Right lobe of liver (tissue), 6 donors: ENCODE measurements around the gene BLVRB. TPM values are rescaled to one million over a fixed set of nuclear protein-coding genes. Genes with fewer than 3 reads are reported as not detected.
A peak's percentile ranks its signal among the peaks of the same experiment; 100 is the strongest.

Experiments
- ATAC-seq, 4 donors: fragments of 200-7000 bp; cut with Tn5 transposase; one replicate each; pipeline ENCODE4 v1.9.1; 2020; ENCODE audit warnings: mild to moderate bottlenecking in 4 of 4, moderate library complexity in 4 of 4
- DNase-seq, 3 donors: peaks; one replicate each; pipeline ENCODE4 v3.0.0-alpha.2; 2020
- H3K27ac ChIP-seq, 3 donors: fragments of 200-600 bp; one replicate each; pipeline ENCODE4 v1.8.0; 2022
- H3K27me3 ChIP-seq, 2 donors: fragments of 200-600 bp; one replicate each; pipeline ENCODE4 v1.8.0; 2022
- H3K36me3 ChIP-seq, 4 donors: fragments of 200-600 bp; sonication (generic) in 1 of 4; one replicate each; pipeline versions ENCODE4 v1.5.1 to v1.8.0; 2017 to 2022; ENCODE audit warnings: control low read depth in 1 of 4
- H3K4me1 ChIP-seq, 4 donors: fragments of 200-600 bp; sonication (generic) in 1 of 4; one replicate each; pipeline versions ENCODE4 v1.5.1 to v1.8.0; 2017 to 2022; ENCODE audit warnings: control low read depth in 1 of 4
- H3K4me3 ChIP-seq, 3 donors: fragments of 200-600 bp; one replicate each; pipeline ENCODE4 v1.8.0; 2022
- H3K9me3 ChIP-seq, 4 donors: fragments of 200-600 bp; sonication (generic) in 1 of 4; one replicate each; pipeline versions ENCODE4 v1.5.1 to v1.8.0; 2017 to 2022; ENCODE audit warnings: control low read depth in 1 of 4
- POLR2A ChIP-seq: fragments of 450-650 bp; IDR thresholded peaks from one replicate; pipeline ENCODE4 v1.6.1; 2017; ENCODE audit warnings: antibody characterized with exemption, mild to moderate bottlenecking
- WGBS: methylation state at CpG from one replicate; pipeline ENCODE4 v1.1.6; 2018; ENCODE audit warnings: low coverage, low lambda C conversion rate; ENCODE audit not compliant: insufficient coverage; ENCODE audit errors: missing lambda C conversion rate; 5-methylcytosine and 5-hydroxymethylcytosine counted together
- intact Hi-C, 2 donors: fragments of 100-400 bp; cut with DNase I; formaldehyde crosslinking; loops; one replicate each; pipeline versions ENCODE4 v1.11.2 to v1.14.1; 2022
- long read RNA-seq: library from polyadenylated mRNA; unstranded; transcript quantifications from one replicate; pipeline ENCODE4 v2.0.0, GENCODE V29; 2019
- total RNA-seq, 6 experiments: library from RNA; depleted of rRNA in 2 of 6; stranded (reverse); fragments of >200 nt in 2 of 6; fragmentation: NEBNext Ultra II Directional in 3 of 6; extraction: Animal tissue kit (Norgen Biotek cat#: 25700) in 3 of 6; gene quantifications; one replicate each; pipeline versions ENCODE4 v1.1.0 to v1.2.4, GENCODE V29; 2016 to 2023
- TF ChIP-seq, protein P1 (sequence below), 4 donors: fragments of 200-600 bp in 3 of 4; fragments of 450-650 bp in 1 of 4; IDR thresholded peaks; one replicate each; pipeline versions ENCODE4 v1.5.1 to v1.8.0; 2016 to 2022; ENCODE audit warnings: antibody characterized with exemption in 4 of 4, mild to moderate bottlenecking in 2 of 4
- donor health status: DM: no; HTN: yes; CAD: no.
- donor health status: DM: no; HTN: no; CAD: no.
- donor health status: DM: no; HTN: no; CAD: no.
- donor health status: DM: no; HTN: yes; CAD: no.
- donor health status: DM: no; HTN: yes; CAD: no.

BLVRB gene
- total RNA-seq = 100 to 1,000 TPM; 127 to 326 (median 146) TPM
- long read RNA-seq, transcript BLVRB-201 (5 exons, 873 nt) = major isoform, 161 of 170 reads
- long read RNA-seq, partial matches to known transcripts = 1 of 170 reads
- long read RNA-seq, other reads (novel, unspliced or antisense) = 6 of 170 reads

DNA sequence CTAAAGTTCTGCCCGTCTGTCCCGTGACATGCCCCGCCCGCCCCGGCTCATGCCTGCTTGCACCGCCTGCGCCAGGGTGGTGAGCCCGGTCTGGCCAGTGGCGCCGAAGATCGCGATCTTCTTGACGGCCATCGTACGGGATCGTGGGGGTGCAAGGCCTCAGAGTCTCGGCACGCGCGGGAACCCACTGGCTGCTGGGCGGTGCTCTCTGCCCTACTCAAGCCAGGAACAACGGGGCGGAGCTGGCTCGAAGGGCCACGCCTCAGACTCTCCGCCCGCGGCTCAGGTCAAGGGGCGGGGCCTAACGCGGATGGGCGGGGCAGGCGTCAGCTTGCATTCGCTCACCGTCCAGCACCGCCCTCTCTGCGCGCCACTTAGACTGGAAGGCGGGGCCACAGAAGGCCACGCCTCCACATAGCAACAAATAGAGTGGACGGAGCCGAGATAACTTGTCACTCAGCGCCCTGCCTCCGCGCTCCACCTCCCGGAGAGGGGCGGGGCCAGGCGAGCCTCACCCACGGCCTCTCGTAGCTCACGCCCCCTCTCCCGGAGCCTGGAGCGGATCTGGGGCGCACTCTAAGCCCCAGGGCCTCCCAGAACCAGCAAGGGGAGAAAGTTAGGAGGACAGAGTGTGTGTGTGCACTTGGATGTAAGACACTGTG is at the start of gene BLVRB:
Gene BLVRB (minus strand): TSS at position 189 of the 662 bp plus-strand sequence. CDS start 57 bp downstream, at position 132.
- Histone ChIP-seq H3K36me3 (no peaks in the 10 kb centered on the region), H3K4me3 (peak within 1 kb of the TSS; percentile 78 to 95 (median 93)), H3K9me3 (no peaks in the 10 kb centered on the region), H3K27me3 (no peaks in the 10 kb centered on the region), H3K27ac (peak within 1 kb of the TSS; percentile 92 to 93 (median 93)), H3K4me1 (peaks cover 0 to 44% (median 19%) of the 10 kb centered on the region in 4 donors)
- intact Hi-C loops = no loop called here
- WGBS = 0% methylated on average over 11 of the region's 54 CpGs
- TF ChIP-seq, protein P1, sequence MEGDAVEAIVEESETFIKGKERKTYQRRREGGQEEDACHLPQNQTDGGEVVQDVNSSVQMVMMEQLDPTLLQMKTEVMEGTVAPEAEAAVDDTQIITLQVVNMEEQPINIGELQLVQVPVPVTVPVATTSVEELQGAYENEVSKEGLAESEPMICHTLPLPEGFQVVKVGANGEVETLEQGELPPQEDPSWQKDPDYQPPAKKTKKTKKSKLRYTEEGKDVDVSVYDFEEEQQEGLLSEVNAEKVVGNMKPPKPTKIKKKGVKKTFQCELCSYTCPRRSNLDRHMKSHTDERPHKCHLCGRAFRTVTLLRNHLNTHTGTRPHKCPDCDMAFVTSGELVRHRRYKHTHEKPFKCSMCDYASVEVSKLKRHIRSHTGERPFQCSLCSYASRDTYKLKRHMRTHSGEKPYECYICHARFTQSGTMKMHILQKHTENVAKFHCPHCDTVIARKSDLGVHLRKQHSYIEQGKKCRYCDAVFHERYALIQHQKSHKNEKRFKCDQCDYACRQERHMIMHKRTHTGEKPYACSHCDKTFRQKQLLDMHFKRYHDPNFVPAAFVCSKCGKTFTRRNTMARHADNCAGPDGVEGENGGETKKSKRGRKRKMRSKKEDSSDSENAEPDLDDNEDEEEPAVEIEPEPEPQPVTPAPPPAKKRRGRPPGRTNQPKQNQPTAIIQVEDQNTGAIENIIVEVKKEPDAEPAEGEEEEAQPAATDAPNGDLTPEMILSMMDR (IDR thresholded peaks at IDR 0.05) = no peak
- peak; percentile 94 for TF ChIP-seq POLR2A
- ATAC-seq = peak; percentile 87 to 96 (median 90)
- DNase-seq = peak; percentile 100

DNA sequence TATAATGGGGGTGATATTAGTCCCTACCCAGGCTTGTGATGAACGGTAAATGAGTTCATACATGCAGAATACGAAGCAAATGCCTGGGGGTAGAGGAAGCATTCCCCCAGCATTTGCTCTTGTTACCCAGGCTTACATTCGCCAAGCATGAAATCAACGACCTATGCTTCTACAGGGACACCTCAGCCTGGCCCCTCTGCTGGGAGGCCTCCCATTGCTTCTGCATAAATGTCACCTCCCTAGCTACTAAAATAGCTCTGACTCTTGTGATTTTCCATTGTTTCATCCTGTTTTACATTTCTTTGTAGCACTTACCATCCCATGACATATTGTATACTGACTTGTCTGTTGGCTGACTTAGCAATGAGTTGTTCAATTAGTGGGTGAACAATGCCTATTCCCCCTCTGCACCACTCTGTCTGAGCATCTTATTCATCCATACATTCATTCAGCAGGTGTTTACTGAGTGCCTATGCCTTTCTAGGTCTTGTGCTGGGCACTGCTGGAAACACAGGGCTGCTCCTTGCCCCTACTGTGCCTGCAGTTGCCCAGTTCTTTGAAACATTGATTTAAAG is 48.3 kb upstream of the BLVRB start:
- no peak for TF ChIP-seq POLR2A
- TF ChIP-seq, protein P1 (IDR thresholded peaks at IDR 0.05) = no peak
- H3K4me3 ChIP-seq = no peak overlapping the region
- H3K36me3 ChIP-seq = no peaks in the 10 kb centered on the region
- peaks cover 0 to 5% of the 10 kb centered on the region in 2 donors for H3K27me3 ChIP-seq
- ATAC-seq = no peak
- H3K4me1 ChIP-seq = peaks cover 0 to 6% (median 0%) of the 10 kb centered on the region in 4 donors
- intact Hi-C loops = no loop called here
- no peak for DNase-seq
- H3K27ac ChIP-seq = no peak overlapping the region
- 57% methylated on average over 3 of the region's 4 CpGs for WGBS
- H3K9me3 ChIP-seq = no peaks in the 10 kb centered on the region

DNA sequence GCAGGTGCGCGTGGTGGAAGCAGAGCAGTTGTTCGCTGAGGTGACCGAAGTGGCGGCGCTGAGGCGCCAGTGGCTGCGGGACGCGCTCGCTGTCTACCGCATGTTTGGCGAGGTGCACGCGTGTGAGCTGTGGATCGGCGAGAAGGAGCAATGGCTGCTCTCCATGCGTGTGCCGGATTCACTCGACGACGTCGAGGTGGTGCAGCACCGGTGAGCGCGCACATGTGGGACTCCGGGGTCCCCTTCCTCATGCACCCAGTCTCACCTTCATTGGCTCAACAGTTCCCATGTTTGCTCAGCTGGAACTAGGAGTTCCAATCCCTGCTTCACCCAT is 47.8 kb upstream of the BLVRB start:
- H3K4me1 ChIP-seq = peaks cover 0 to 6% (median 0%) of the 10 kb centered on the region in 4 donors
- H3K27ac ChIP-seq = no peak overlapping the region
- peaks cover 0 to 5% of the 10 kb centered on the region in 2 donors for H3K27me3 ChIP-seq
- no peak overlapping the region for H3K4me3 ChIP-seq
- 0% methylated on average over 2 of the region's 27 CpGs for WGBS
- intact Hi-C loops = no loop called here
- no peaks in the 10 kb centered on the region for H3K36me3 ChIP-seq
- DNase-seq (no peak), ATAC-seq (no peak)
- TF ChIP-seq POLR2A = no peak
- TF ChIP-seq, protein P1 (IDR thresholded peaks at IDR 0.05) = no peak
- H3K9me3 ChIP-seq = no peaks in the 10 kb centered on the region

DNA sequence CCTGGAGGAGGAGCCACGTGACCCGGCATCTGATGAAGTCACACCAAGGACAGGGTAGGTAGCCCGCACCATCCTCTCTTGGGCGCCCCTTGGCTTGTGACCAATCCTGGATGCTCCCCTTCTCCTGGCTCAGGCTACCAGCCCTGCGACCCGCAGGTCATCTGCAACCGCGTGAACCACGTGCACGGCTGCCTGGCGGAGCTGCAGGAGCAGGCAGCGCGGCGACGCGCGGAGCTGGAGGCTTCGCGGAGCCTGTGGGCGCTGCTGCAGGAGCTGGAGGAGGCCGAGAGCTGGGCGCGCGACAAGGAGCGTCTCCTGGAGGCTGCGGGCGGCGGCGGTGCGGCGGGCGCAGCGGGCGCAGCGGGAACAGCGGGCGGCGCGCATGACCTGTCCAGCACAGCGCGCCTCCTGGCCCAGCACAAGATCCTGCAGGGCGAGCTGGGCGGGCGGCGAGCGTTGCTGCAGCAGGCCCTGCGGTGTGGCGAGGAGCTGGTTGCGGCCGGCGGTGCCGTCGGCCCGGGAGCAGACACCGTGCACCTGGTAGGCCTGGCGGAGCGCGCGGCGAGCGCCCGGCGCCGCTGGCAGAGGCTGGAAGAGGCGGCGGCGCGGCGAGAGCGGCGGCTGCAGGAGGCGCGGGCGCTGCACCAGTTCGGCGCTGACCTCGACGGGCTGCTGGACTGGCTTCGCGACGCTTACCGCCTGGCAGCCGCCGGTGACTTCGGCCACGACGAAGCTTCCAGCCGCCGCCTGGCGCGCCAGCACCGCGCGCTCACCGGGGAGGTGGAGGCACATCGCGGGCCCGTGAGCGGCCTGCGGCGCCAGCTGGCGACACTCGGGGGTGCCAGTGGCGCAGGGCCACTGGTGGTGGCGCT is 47.2 kb upstream of the BLVRB start:
- no peak overlapping the region for H3K27ac ChIP-seq
- peaks cover 0 to 6% (median 0%) of the 10 kb centered on the region in 4 donors for H3K4me1 ChIP-seq
- ATAC-seq (peak in 2 of 4 donors; percentile 24 to 35), DNase-seq (no peak)
- H3K4me3 ChIP-seq = no peak overlapping the region
- TF ChIP-seq, protein P1 (IDR thresholded peaks at IDR 0.05) = no peak
- TF ChIP-seq POLR2A = no peak
- peaks cover 0 to 5% of the 10 kb centered on the region in 2 donors for H3K27me3 ChIP-seq
- H3K9me3 ChIP-seq = no peaks in the 10 kb centered on the region
- H3K36me3 ChIP-seq = no peaks in the 10 kb centered on the region
- WGBS = 8% methylated on average over 26 of the region's 105 CpGs
- intact Hi-C loops = no loop called here
